HCT116 (cell line): ENCODE results near the gene STON1. TPM values are rescaled to one million over a fixed set of nuclear protein-coding genes. Genes with fewer than 3 reads are reported as not detected.

ENCODE experiments used
- ATAC-seq: fragments of 200-7000 bp; cut with Tn5 transposase; 2 replicates; pipeline ENCODE4 v1.9.1; 2020; ENCODE audit warnings: mild to moderate bottlenecking, moderate library complexity
- BruUV-seq: library from RNA; stranded (reverse); fragments of 400-500 nt; replicated peaks from 2 replicates; lab custom pipeline; 2021; lab: Mats Ljungman, UMichigan
- CTCF ChIA-PET: fragments of 300-600 bp; sonication (Branson Sonifier 250); formaldehyde crosslinking; loops from one replicate; lab custom pipeline; 2021; ENCODE audit warnings: antibody characterized with exemption; lab: Charles Lee
- POLR2A ChIA-PET: fragments of 300-600, 350-600 bp; sonication (Branson Sonifier 250); formaldehyde crosslinking; loops from one replicate; lab custom pipeline; 2021; ENCODE audit warnings: antibody characterized with exemption; lab: Charles Lee
- RAD21 ChIA-PET, 2 experiments: fragments of 300-600 bp; sonication (Branson Sonifier 250); formaldehyde crosslinking; loops; one replicate each; lab custom pipeline; 2023; ENCODE audit warnings: low total read pairs in 2 of 2; ENCODE audit not compliant: uncharacterized antibody in 2 of 2, unreplicated experiment in 2 of 2, low non-redundant PET in 1 of 2; lab: Charles Lee
- DNase-seq: peaks from one replicate; pipeline ENCODE4 v3.0.0-alpha.2; 2010; ENCODE audit warnings: low read depth, low spot score
- H2AFZ ChIP-seq: fragments of 200-600 bp; shearing (Covaris generic), sonication (generic); 2 replicates; pipeline ENCODE4 v1.6.1; 2017; ENCODE audit warnings: low read depth, mixed run types, mixed read lengths, antibody characterized with exemption, low read length; ENCODE audit not compliant: poor library complexity, severe bottlenecking
- H3K27ac ChIP-seq: 2 replicates; pipeline ENCODE4 v1.5.1; 2012; ENCODE audit warnings: low read depth, low read length
- H3K27me3 ChIP-seq: fragments of 200-600 bp; sonication (generic); 2 replicates; pipeline ENCODE4 v1.6.1; 2016; ENCODE audit warnings: mixed run types, low read length, mixed read lengths; ENCODE audit not compliant: insufficient read depth
- H3K36me3 ChIP-seq, 2 experiments: fragments of 200-500 bp in 1 of 2; fragments of 200-600 bp in 1 of 2; sonication (Bioruptor generic) in 1 of 2; sonication (generic) in 1 of 2; 2 replicates each; pipeline versions ENCODE4 v1.5.1 to v1.6.1; 2014 to 2016; ENCODE audit warnings: low read length in 2 of 2, inconsistent platforms in 1 of 2, mixed read lengths in 1 of 2, mixed run types in 1 of 2; ENCODE audit not compliant: insufficient read depth in 2 of 2, control insufficient read depth in 1 of 2
- H3K4me1 ChIP-seq, 2 experiments: fragments of 200-600 bp in 1 of 2; sonication (generic) in 1 of 2; 2 replicates each; pipeline versions ENCODE4 v1.5.1 to v1.6.1; 2012 to 2017; ENCODE audit warnings: low read length in 2 of 2, inconsistent platforms in 1 of 2, mild to moderate bottlenecking in 1 of 2, mixed read lengths in 1 of 2, mixed run types in 1 of 2, moderate library complexity in 1 of 2; ENCODE audit not compliant: insufficient read depth in 2 of 2, control insufficient read depth in 1 of 2
- H3K4me2 ChIP-seq: fragments of 200-600 bp; sonication (generic); 2 replicates; pipeline ENCODE4 v1.6.1; 2017; ENCODE audit warnings: mixed run types, low read length, mixed read lengths
- H3K4me3 ChIP-seq, 2 experiments: fragments of 200-600 bp in 1 of 2; sonication (generic) in 1 of 2; replicated peaks in 1 of 2; 2 replicates each; pipeline ENCODE4 v1.5.1; 2011 to 2016; ENCODE audit warnings: low read length in 2 of 2, control low read depth in 1 of 2, low read depth in 1 of 2, mild to moderate bottlenecking in 1 of 2, mixed read lengths in 1 of 2, mixed run types in 1 of 2
- H3K79me2 ChIP-seq: fragments of 200-600 bp; sonication (generic); 2 replicates; pipeline ENCODE4 v1.6.1; 2017; ENCODE audit warnings: mild to moderate bottlenecking, mixed run types, low read length, moderate library complexity, mixed read lengths; ENCODE audit not compliant: insufficient read depth
- H3K9ac ChIP-seq: fragments of 200-600 bp; sonication (generic); 2 replicates; pipeline ENCODE4 v1.6.1; 2016; ENCODE audit warnings: low read length, mixed read lengths
- H3K9me2 ChIP-seq: fragments of 200-600 bp; sonication (generic), shearing (Covaris generic); 2 replicates; pipeline ENCODE4 v1.6.1; 2017; ENCODE audit warnings: mixed run types, mild to moderate bottlenecking, moderate library complexity; ENCODE audit not compliant: insufficient read depth
- H3K9me3 ChIP-seq, 2 experiments: fragments of 200-500 bp in 1 of 2; fragments of 200-600 bp in 1 of 2; sonication (Bioruptor generic) in 1 of 2; sonication (generic) in 1 of 2; 2 replicates each; pipeline ENCODE4 v1.6.1; 2014 to 2017; ENCODE audit warnings: low read length in 2 of 2, mixed read lengths in 2 of 2, inconsistent platforms in 1 of 2, low read depth in 1 of 2, mild to moderate bottlenecking in 1 of 2, mixed run types in 1 of 2, moderate library complexity in 1 of 2; ENCODE audit not compliant: control insufficient read depth in 1 of 2, insufficient read depth in 1 of 2
- H4K20me1 ChIP-seq: fragments of 200-600 bp; sonication (generic), shearing (Covaris generic); 2 replicates; pipeline ENCODE4 v1.6.1; 2017; ENCODE audit warnings: mixed run types, mild to moderate bottlenecking, moderate library complexity; ENCODE audit not compliant: insufficient read depth
- CBX3 ChIP-seq: IDR thresholded peaks from 2 replicates; pipeline ENCODE4 v1.6.1; 2012; ENCODE audit warnings: low read depth
- CEBPB ChIP-seq: IDR thresholded peaks from 2 replicates; pipeline ENCODE4 v1.6.1; 2012; ENCODE audit warnings: low read depth
- EGR1 ChIP-seq: IDR thresholded peaks from 2 replicates; pipeline ENCODE4 v1.6.1; 2012; ENCODE audit warnings: low read depth
- ELF1 ChIP-seq: IDR thresholded peaks from 2 replicates; pipeline ENCODE4 v1.6.1; 2012; ENCODE audit warnings: low read depth, borderline replicate concordance
- FOSL1 ChIP-seq: IDR thresholded peaks from 2 replicates; pipeline ENCODE4 v1.6.1; 2012; ENCODE audit warnings: low read depth
- JUND ChIP-seq: IDR thresholded peaks from 2 replicates; pipeline ENCODE4 v1.6.1; 2012
- POLR2AphosphoS5 ChIP-seq: IDR thresholded peaks from 2 replicates; pipeline ENCODE4 v1.6.1; 2011; ENCODE audit warnings: mild to moderate bottlenecking, low read depth, low read length, moderate library complexity
- RAD21 ChIP-seq: IDR thresholded peaks from 2 replicates; pipeline ENCODE4 v1.6.1; 2012; ENCODE audit warnings: low read depth, mild to moderate bottlenecking
- SIN3A ChIP-seq: IDR thresholded peaks from 2 replicates; pipeline ENCODE4 v1.6.1; 2012; ENCODE audit warnings: low read depth
- SP1 ChIP-seq: IDR thresholded peaks from 2 replicates; pipeline ENCODE4 v1.6.1; 2012; ENCODE audit warnings: low read depth
- TCF7L2 ChIP-seq: IDR thresholded peaks from 2 replicates; pipeline ENCODE4 v1.7.0; 2011; ENCODE audit warnings: borderline replicate concordance, inconsistent platforms; ENCODE audit not compliant: insufficient read depth, insufficient read length; ENCODE audit errors: extremely low read depth
- ZFX ChIP-seq: fragments of 450-650 bp; IDR thresholded peaks from 2 replicates; pipeline ENCODE4 v1.6.1; 2017
- ZNF274 ChIP-seq: fragments of 200-500 bp; sonication (Bioruptor generic); IDR thresholded peaks from 2 replicates; pipeline ENCODE4 v1.6.1; 2014; ENCODE audit warnings: mild to moderate bottlenecking, low read depth, low read length, inconsistent platforms
- intact Hi-C: fragments of 100-400 bp; cut with micrococcal nuclease; formaldehyde crosslinking; loops from 2 replicates; pipeline ENCODE4 v1.10.0; 2022
- total RNA-seq: library from RNA; stranded (reverse); gene quantifications from one replicate; pipeline ENCODE4 v1.2.1, GENCODE V29; 2021; ENCODE audit not compliant: unreplicated experiment
- TF ChIP-seq, protein P1 (sequence below): IDR thresholded peaks from 2 replicates; pipeline ENCODE4 v1.6.1; 2012
- TF ChIP-seq, protein P2 (sequence below): IDR thresholded peaks from 2 replicates; pipeline ENCODE4 v1.6.1; 2011; ENCODE audit warnings: mild to moderate bottlenecking, low read length, moderate library complexity; ENCODE audit not compliant: insufficient replicate concordance; ENCODE audit errors: extremely low read depth
- TF ChIP-seq, protein P3 (sequence below): IDR thresholded peaks from 2 replicates; pipeline ENCODE4 v1.6.1; 2012

STON1 gene
- total RNA-seq, 1 experiment from 2014 or later = 1.4 TPM

GRCh38 chr2:48566592-48567310, 36.8 kb downstream of the STON1 start:
- TF ChIP-seq, protein P1, sequence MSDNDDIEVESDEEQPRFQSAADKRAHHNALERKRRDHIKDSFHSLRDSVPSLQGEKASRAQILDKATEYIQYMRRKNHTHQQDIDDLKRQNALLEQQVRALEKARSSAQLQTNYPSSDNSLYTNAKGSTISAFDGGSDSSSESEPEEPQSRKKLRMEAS = no peak
- no peak for TF ChIP-seq RAD21
- TF ChIP-seq ZFX = no peak
- TF ChIP-seq, all 23 proteins: peak for 0
- Histone ChIP-seq H3K9me3 (no peaks in the 10 kb centered on the region), H3K9me2 (no peaks in the 10 kb centered on the region), H4K20me1 (no peaks in the 10 kb centered on the region), H3K4me2 (no peak overlapping the region), H3K9ac (no peak overlapping the region), H3K4me1 (no peaks in the 10 kb centered on the region), H3K79me2 (no peaks in the 10 kb centered on the region), H3K36me3 (no peaks in the 10 kb centered on the region), H2AFZ (no peak overlapping the region), H3K4me3 (no peak overlapping the region), H3K27me3 (no peaks in the 10 kb centered on the region), H3K27ac (no peak overlapping the region)
- no peak for DNase-seq
- no peak for ATAC-seq
- no TSS peak for BruUV-seq
- intact Hi-C loops = no loop called here
- ChIA-PET CTCF (no interaction called here), RAD21 (no interaction called here), POLR2A (no interaction called here)

DNA sequence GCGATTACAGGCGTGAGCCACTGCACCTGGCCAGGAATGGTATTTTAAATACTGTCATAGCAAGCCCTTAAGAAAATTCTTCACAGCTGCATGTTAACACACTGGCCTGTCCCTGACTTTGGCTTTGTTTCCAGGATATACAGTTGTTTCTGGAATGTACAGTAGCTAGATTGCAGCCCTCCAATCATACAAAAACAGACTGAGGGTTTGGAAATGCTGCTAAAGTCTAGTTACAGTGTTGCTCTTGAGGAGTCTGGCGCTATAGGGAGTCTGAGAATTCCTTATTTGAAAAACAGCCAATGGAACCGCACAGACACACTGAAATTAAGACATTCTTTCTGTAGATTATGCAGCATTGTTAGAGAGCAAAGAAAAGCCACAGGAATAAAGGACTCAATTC, 37.7 kb downstream of the STON1 start:
- Histone ChIP-seq H2AFZ (no peak overlapping the region), H3K9me2 (no peaks in the 10 kb centered on the region), H3K36me3 (no peaks in the 10 kb centered on the region), H3K27me3 (no peaks in the 10 kb centered on the region), H4K20me1 (no peaks in the 10 kb centered on the region), H3K9me3 (no peaks in the 10 kb centered on the region), H3K4me3 (no peak overlapping the region), H3K4me1 (no peaks in the 10 kb centered on the region), H3K4me2 (no peak overlapping the region), H3K9ac (no peak overlapping the region), H3K27ac (no peak overlapping the region), H3K79me2 (no peaks in the 10 kb centered on the region)
- POLR2A ChIA-PET = no interaction called here
- no TSS peak for BruUV-seq
- ATAC-seq = no peak
- RAD21 ChIA-PET = no interaction called here
- CTCF ChIA-PET = no interaction called here
- DNase-seq = no peak
- intact Hi-C loops = no loop called here
- TF ChIP-seq EGR1 (no peak), CEBPB (no peak), ZNF274 (no peak), RAD21 (no peak), ELF1 (no peak), ZFX (no peak), CBX3 (no peak), SIN3A (no peak), POLR2AphosphoS5 (no peak), FOSL1 (no peak), SP1 (no peak), TCF7L2 (no peak), JUND (no peak)
- TF ChIP-seq, protein P1 = no peak
- TF ChIP-seq, protein P2, sequence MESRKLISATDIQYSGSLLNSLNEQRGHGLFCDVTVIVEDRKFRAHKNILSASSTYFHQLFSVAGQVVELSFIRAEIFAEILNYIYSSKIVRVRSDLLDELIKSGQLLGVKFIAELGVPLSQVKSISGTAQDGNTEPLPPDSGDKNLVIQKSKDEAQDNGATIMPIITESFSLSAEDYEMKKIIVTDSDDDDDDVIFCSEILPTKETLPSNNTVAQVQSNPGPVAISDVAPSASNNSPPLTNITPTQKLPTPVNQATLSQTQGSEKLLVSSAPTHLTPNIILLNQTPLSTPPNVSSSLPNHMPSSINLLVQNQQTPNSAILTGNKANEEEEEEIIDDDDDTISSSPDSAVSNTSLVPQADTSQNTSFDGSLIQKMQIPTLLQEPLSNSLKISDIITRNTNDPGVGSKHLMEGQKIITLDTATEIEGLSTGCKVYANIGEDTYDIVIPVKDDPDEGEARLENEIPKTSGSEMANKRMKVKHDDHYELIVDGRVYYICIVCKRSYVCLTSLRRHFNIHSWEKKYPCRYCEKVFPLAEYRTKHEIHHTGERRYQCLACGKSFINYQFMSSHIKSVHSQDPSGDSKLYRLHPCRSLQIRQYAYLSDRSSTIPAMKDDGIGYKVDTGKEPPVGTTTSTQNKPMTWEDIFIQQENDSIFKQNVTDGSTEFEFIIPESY = no peak
- TF ChIP-seq, protein P3, sequence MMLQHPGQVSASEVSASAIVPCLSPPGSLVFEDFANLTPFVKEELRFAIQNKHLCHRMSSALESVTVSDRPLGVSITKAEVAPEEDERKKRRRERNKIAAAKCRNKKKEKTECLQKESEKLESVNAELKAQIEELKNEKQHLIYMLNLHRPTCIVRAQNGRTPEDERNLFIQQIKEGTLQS = no peak
